Measurements from ENCODE around the gene RYR2.
"Not testable (repeated sequence)": the region's sequence is repeated elsewhere in the genome, so short reads cannot be mapped to it uniquely, and the experiment has no call there.

RYR2 gene

GRCh38 chr1:237838320-237838719 lies 796.3 kb downstream of the RYR2 start:
- no peaks in the 10 kb centered on the region for H3K27me3 ChIP-seq (ENCODE audit: control insufficient read depth, insufficient read depth, low read length)
- H3K4me3 ChIP-seq (ENCODE audit: low read depth, low read length) = no peak overlapping the region
- H3K9ac ChIP-seq (ENCODE audit: low read length) = no peak overlapping the region
- no peak overlapping the region for H3K27ac ChIP-seq (ENCODE audit: low read depth, low read length)
- H3K36me3 ChIP-seq (ENCODE audit: control insufficient read depth, insufficient read depth, low read length) = no peaks in the 10 kb centered on the region
- H3K9me3 ChIP-seq (ENCODE audit: control insufficient read depth, insufficient read depth, low read depth, low read length) = no peaks in the 10 kb centered on the region
- H3K4me1 ChIP-seq (ENCODE audit: control insufficient read depth, insufficient read depth, low read length) = peaks cover 5% of the 10 kb centered on the region; the same call in 1 of the 2 replicates

GRCh38 chr1:237838904-237839534 lies 797.0 kb downstream of the RYR2 start:
- Histone ChIP-seq H3K4me3 (ENCODE audit: low read depth, low read length) (no peak overlapping the region), H3K27ac (ENCODE audit: low read depth, low read length) (no peak overlapping the region), H3K9me3 (ENCODE audit: control insufficient read depth, insufficient read depth, low read depth, low read length) (no peaks in the 10 kb centered on the region)

GRCh38 chr1:237841485-237841884 lies 799.5 kb downstream of the RYR2 start:
- Histone ChIP-seq H3K27ac (ENCODE audit: low read depth, low read length) (no peak overlapping the region), H3K36me3 (ENCODE audit: control insufficient read depth, insufficient read depth, low read length) (no peaks in the 10 kb centered on the region), H3K9ac (ENCODE audit: low read length) (no peak overlapping the region), H3K4me3 (ENCODE audit: low read depth, low read length) (no peak overlapping the region), H3K9me3 (ENCODE audit: control insufficient read depth, insufficient read depth, low read depth, low read length) (no peaks in the 10 kb centered on the region), H3K27me3 (ENCODE audit: control insufficient read depth, insufficient read depth, low read length) (no peaks in the 10 kb centered on the region), H3K4me1 (ENCODE audit: control insufficient read depth, insufficient read depth, low read length) (no peaks in the 10 kb centered on the region)

More at GRCh38 chr1:237838904-237839534, 797.0 kb downstream of the RYR2 start:
- Histone ChIP-seq H3K9ac (ENCODE audit: low read length) (no peak overlapping the region), H3K4me1 (ENCODE audit: control insufficient read depth, insufficient read depth, low read length) (peaks cover 5% of the 10 kb centered on the region; the same call in 1 of the 2 replicates), H3K27me3 (ENCODE audit: control insufficient read depth, insufficient read depth, low read length) (no peaks in the 10 kb centered on the region), H3K36me3 (ENCODE audit: control insufficient read depth, insufficient read depth, low read length) (no peaks in the 10 kb centered on the region)

DNA sequence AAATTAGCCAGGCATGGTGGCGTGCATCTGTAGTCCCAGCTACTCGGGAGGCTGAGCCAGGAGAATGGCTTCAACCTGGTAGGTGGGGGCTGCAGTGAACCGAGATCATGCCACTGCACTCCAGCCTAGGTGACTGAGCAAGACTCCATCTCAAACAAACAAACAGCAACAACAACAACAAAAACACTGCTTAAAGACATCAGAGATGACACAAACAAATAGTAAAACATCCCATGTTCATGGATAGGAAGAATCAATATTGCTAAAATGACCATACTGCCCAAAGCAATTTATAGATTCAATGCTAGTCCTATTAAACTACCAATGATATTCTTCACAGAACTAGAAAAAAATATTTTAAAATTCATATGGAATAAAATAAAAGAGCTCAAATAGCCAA lies 801.5 kb downstream of the RYR2 start:
- not testable (repeated sequence) for H3K27ac ChIP-seq (ENCODE audit: low read depth, low read length); H3K36me3 ChIP-seq (ENCODE audit: control insufficient read depth, insufficient read depth, low read length); H3K9ac ChIP-seq (ENCODE audit: low read length); H3K4me1 ChIP-seq (ENCODE audit: control insufficient read depth, insufficient read depth, low read length); H3K27me3 ChIP-seq (ENCODE audit: control insufficient read depth, insufficient read depth, low read length); H3K9me3 ChIP-seq (ENCODE audit: control insufficient read depth, insufficient read depth, low read depth, low read length); H3K4me3 ChIP-seq (ENCODE audit: low read depth, low read length)

DNA sequence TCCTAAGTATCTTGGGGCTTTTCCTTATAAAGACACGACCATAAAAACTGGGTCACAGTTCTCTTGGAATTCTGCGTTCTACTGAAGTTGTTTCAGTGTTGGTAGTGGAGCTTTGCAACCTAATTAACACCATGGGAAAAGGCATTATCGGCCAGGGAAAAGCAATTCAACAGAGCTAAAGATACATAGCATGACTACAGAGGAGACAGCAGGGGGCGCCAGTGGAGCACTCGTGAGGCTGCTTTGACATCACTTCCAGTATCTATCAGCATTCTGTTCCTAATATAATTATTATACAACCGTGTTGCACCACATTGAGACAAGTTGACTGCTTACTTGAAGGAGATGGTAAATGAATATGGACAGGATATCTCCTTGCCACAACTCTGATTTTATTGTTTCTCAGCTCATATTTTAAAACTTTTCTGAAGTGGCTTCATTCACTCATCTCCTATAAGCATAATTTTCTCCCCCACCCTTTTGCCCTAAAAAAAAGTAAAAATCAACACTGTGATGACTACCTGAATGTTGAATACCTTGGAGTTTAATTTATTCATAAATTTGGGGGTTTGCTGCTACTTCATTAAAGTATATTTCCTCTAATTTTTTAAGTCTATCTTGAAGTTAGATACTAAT lies 809.3 kb downstream of the RYR2 start:
- Histone ChIP-seq H3K27me3 (ENCODE audit: control insufficient read depth, insufficient read depth, low read length) (no peaks in the 10 kb centered on the region), H3K4me1 (ENCODE audit: control insufficient read depth, insufficient read depth, low read length) (no peaks in the 10 kb centered on the region), H3K27ac (ENCODE audit: low read depth, low read length) (no peak overlapping the region), H3K9ac (ENCODE audit: low read length) (no peak overlapping the region), H3K4me3 (ENCODE audit: low read depth, low read length) (no peak overlapping the region), H3K36me3 (ENCODE audit: control insufficient read depth, insufficient read depth, low read length) (no peaks in the 10 kb centered on the region), H3K9me3 (ENCODE audit: control insufficient read depth, insufficient read depth, low read depth, low read length) (no peaks in the 10 kb centered on the region)

- H3K9me3 ChIP-seq (ENCODE audit: control insufficient read depth, insufficient read depth, low read depth, low read length) = no peaks in the 10 kb centered on the region
- no peak overlapping the region for H3K27ac ChIP-seq (ENCODE audit: low read depth, low read length)
- no peaks in the 10 kb centered on the region for H3K4me1 ChIP-seq (ENCODE audit: control insufficient read depth, insufficient read depth, low read length)
- H3K36me3 ChIP-seq (ENCODE audit: control insufficient read depth, insufficient read depth, low read length) = no peaks in the 10 kb centered on the region
- H3K9ac ChIP-seq (ENCODE audit: low read length) = no peak overlapping the region
- no peaks in the 10 kb centered on the region for H3K27me3 ChIP-seq (ENCODE audit: control insufficient read depth, insufficient read depth, low read length)
- H3K4me3 ChIP-seq (ENCODE audit: low read depth, low read length) = no peak overlapping the region
Observed at GRCh38 chr1:237852342-237852741, 810.4 kb downstream of the RYR2 start.

- no peaks in the 10 kb centered on the region for H3K9me3 ChIP-seq (ENCODE audit: control insufficient read depth, insufficient read depth, low read depth, low read length)
- no peak overlapping the region for H3K9ac ChIP-seq (ENCODE audit: low read length)
- no peaks in the 10 kb centered on the region for H3K27me3 ChIP-seq (ENCODE audit: control insufficient read depth, insufficient read depth, low read length)
- H3K4me3 ChIP-seq (ENCODE audit: low read depth, low read length) = no peak overlapping the region
- H3K4me1 ChIP-seq (ENCODE audit: control insufficient read depth, insufficient read depth, low read length) = peaks cover 8% of the 10 kb centered on the region
- no peaks in the 10 kb centered on the region for H3K36me3 ChIP-seq (ENCODE audit: control insufficient read depth, insufficient read depth, low read length)
- H3K27ac ChIP-seq (ENCODE audit: low read depth, low read length) = no peak overlapping the region
Observed at GRCh38 chr1:237857455-237857854, 815.5 kb downstream of the RYR2 start.

- no peaks in the 10 kb centered on the region for H3K36me3 ChIP-seq (ENCODE audit: control insufficient read depth, insufficient read depth, low read length)
- no peaks in the 10 kb centered on the region for H3K27me3 ChIP-seq (ENCODE audit: control insufficient read depth, insufficient read depth, low read length)
Observed at GRCh38 chr1:237858992-237859391, 817.0 kb downstream of the RYR2 start.

DNA sequence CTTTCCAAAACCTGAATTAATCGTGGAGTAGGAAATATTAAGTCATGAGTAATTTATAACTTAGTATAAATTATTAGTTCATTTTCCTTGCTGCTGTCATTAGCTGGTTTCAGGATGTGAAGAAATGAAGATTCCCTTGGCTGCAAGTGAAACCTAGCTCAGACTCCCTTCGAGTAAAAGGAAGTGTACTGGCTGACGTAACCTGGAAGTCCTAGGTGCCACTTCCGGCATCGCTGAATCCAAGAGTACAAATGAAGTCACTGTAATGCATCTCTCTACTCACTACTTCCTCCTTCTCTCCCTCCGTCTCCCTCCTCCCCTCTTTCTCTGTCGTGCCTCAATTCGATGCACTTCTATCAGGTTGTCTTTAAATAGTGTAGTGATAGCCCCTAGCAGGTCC lies 820.0 kb downstream of the RYR2 start:
- peaks cover 9% of the 10 kb centered on the region for H3K27me3 ChIP-seq (ENCODE audit: control insufficient read depth, insufficient read depth, low read length)
- H3K9me3 ChIP-seq (ENCODE audit: control insufficient read depth, insufficient read depth, low read depth, low read length) = no peaks in the 10 kb centered on the region
- H3K4me3 ChIP-seq (ENCODE audit: low read depth, low read length) = no peak overlapping the region
- H3K9ac ChIP-seq (ENCODE audit: low read length) = no peak overlapping the region
- H3K27ac ChIP-seq (ENCODE audit: low read depth, low read length) = no peak overlapping the region
- H3K36me3 ChIP-seq (ENCODE audit: control insufficient read depth, insufficient read depth, low read length) = no peaks in the 10 kb centered on the region
- H3K4me1 ChIP-seq (ENCODE audit: control insufficient read depth, insufficient read depth, low read length) = peaks cover 8% of the 10 kb centered on the region

More at GRCh38 chr1:237858992-237859391, 817.0 kb downstream of the RYR2 start:
- no peak overlapping the region for H3K27ac ChIP-seq (ENCODE audit: low read depth, low read length)
- no peak overlapping the region for H3K9ac ChIP-seq (ENCODE audit: low read length)
- peaks cover 8% of the 10 kb centered on the region for H3K4me1 ChIP-seq (ENCODE audit: control insufficient read depth, insufficient read depth, low read length)
- no peaks in the 10 kb centered on the region for H3K9me3 ChIP-seq (ENCODE audit: control insufficient read depth, insufficient read depth, low read depth, low read length)
- H3K4me3 ChIP-seq (ENCODE audit: low read depth, low read length) = no peak overlapping the region

DNA sequence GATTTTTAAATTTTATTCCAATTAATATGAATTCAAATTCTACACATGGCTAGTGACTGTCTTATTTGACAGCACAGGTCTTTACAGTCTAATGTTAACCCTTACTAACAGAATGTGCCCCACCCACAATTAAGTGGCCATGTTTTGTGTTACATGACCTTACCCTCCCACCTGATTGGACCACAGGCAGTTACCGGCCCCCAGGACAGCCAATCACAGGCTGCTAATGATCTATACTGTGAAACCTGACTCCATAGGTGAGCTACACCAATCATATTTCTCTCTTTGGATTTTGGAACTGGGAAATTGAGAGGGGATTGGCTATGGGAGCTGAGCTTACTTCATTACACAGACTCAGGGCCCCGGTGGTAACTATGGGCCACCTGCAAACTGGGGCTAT lies 821.2 kb downstream of the RYR2 start:
- Histone ChIP-seq H3K9me3 (ENCODE audit: control insufficient read depth, insufficient read depth, low read depth, low read length) (no peaks in the 10 kb centered on the region), H3K27me3 (ENCODE audit: control insufficient read depth, insufficient read depth, low read length) (peaks cover 9% of the 10 kb centered on the region), H3K27ac (ENCODE audit: low read depth, low read length) (no peak overlapping the region), H3K4me3 (ENCODE audit: low read depth, low read length) (no peak overlapping the region), H3K9ac (ENCODE audit: low read length) (no peak overlapping the region), H3K4me1 (ENCODE audit: control insufficient read depth, insufficient read depth, low read length) (peaks cover 15% of the 10 kb centered on the region), H3K36me3 (ENCODE audit: control insufficient read depth, insufficient read depth, low read length) (no peaks in the 10 kb centered on the region)

GRCh38 chr1:237864338-237865244 lies 822.6 kb downstream of the RYR2 start:
- Histone ChIP-seq H3K9me3 (ENCODE audit: control insufficient read depth, insufficient read depth, low read depth, low read length) (no peaks in the 10 kb centered on the region), H3K27me3 (ENCODE audit: control insufficient read depth, insufficient read depth, low read length) (peaks cover 9% of the 10 kb centered on the region), H3K27ac (ENCODE audit: low read depth, low read length) (no peak overlapping the region), H3K4me1 (ENCODE audit: control insufficient read depth, insufficient read depth, low read length) (peaks cover 9% of the 10 kb centered on the region; the same call in 1 of the 2 replicates), H3K36me3 (ENCODE audit: control insufficient read depth, insufficient read depth, low read length) (no peaks in the 10 kb centered on the region), H3K4me3 (ENCODE audit: low read depth, low read length) (no peak overlapping the region), H3K9ac (ENCODE audit: low read length) (no peak overlapping the region)
